Middle frontal gyrus (tissue), 1 donor: ENCODE measurements around the gene OCA2.

ENCODE experiments used
- DNase-seq: peaks from one replicate; pipeline ENCODE4 v3.0.0-alpha.2; 2015; ENCODE audit warnings: low spot score; ENCODE audit errors: extremely low spot score

OCA2 gene

GRCh38 chr15:27873828-27874227 lies 225.3 kb downstream of the OCA2 start:
- DNase-seq = no peak

DNA sequence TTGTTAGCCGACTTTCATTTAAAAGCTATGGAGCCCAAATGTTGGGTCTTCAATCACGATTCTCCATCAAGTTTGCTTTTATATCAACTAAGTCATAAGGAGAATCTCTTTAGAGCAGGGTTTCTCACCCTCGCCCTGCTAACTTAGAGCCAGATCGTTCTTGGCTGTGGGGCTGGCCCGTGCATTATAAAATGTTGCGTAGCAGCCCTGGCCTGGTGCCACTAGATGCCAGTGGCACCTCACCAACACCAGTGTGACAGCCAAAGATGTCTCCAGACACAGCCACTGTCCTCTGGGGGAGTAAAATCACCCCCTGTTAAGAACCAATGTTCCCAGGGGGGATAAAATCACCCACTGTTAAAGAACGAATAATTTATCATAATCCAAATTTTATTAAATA lies 226.1 kb downstream of the OCA2 start:
- no peak for DNase-seq

- DNase-seq = no peak
These were observed 226.8 kb downstream of the OCA2 start for GRCh38 chr15:27872355-27872754.

DNA sequence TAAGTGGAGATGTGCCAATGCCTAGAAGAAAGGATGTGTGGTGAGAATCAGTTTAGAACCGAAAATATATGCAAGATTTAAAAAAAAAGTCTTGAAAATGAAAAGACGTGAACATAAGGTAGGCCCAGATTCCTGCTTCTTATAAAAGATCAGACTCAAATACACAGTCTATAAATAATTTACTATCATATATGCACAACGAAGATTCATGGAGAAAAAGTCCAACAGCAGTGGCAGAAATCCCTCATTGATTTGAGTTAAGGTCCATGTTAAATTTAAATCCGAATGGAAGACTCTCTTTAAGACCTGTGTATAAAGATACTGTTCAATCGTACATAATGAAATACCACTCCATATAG lies 227.2 kb downstream of the OCA2 start:
- no peak for DNase-seq

GRCh38 chr15:27871078-27871901 lies 227.8 kb downstream of the OCA2 start:
- DNase-seq = no peak

- DNase-seq = no peak
These were observed 228.8 kb downstream of the OCA2 start for GRCh38 chr15:27870320-27870719.

- DNase-seq = no peak
These were observed 229.3 kb downstream of the OCA2 start for GRCh38 chr15:27869697-27870281.

GRCh38 chr15:27868828-27869404 lies 230.2 kb downstream of the OCA2 start:
- no peak for DNase-seq

GRCh38 chr15:27867861-27868260 lies 231.3 kb downstream of the OCA2 start:
- no peak for DNase-seq

DNA sequence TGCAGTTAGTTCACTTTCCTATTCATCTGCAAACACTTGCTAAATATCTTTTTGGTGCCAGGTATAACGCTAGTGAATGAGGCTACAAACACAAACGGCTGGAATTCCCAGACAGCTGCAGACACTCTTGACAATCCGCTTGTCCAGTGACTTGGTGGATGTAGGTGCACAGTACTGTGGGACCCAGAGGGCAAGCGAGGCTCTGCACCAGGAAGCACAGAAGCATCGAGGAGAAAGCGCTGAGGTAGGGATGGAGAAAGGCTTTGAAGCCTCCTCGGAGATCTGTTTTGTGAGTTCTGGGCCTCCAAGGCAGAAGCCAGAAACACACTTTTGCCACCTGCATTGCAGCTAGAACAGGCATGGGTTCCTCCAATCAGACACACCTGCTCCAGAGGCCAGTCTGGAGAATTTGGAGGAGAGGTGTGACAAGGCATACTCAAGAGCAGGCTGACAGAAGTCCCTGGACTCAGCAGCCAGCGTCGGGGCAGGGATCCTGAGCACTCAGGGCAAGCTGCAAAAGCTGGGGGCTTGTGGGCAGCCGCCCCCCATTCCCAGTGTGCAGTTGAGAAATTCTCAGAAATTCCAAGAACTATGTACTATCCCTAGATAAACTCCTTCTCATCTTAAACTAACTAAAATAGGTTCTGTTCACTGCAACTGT lies 232.5 kb downstream of the OCA2 start:
- no peak for DNase-seq

- DNase-seq = no peak
These were observed 233.2 kb downstream of the OCA2 start for GRCh38 chr15:27865926-27866325.

DNA sequence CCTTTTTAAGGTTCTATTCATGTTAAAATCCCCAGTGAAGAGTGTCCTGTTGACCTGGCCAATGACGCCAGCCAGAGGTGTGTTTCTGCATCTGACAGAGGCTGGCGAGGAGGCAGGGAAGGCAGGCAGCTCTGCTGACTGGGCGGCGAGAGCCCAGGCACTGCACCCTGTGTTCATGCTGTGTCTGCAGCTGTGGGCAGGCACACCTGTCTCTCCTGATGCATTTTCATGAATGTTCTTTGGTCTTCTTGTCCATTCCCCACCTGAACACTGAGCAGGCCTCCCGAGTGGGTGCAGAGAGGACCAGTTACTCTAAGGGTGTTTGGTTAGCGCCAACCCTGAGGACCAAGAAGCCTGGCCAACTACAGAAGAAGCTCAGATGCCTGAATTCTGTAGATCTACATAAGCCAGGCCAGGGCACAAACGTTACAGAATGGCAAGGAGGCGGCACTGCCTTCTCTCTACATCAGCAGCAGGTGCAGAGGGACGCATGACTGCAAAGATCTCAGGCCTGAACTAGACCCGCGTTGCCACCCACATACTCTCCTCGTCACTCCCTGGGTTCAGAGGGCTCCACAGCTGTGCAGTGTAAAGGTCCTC lies 233.7 kb downstream of the OCA2 start:
- DNase-seq = no peak

- no peak for DNase-seq
These were observed 234.4 kb downstream of the OCA2 start for GRCh38 chr15:27864719-27865118.

DNA sequence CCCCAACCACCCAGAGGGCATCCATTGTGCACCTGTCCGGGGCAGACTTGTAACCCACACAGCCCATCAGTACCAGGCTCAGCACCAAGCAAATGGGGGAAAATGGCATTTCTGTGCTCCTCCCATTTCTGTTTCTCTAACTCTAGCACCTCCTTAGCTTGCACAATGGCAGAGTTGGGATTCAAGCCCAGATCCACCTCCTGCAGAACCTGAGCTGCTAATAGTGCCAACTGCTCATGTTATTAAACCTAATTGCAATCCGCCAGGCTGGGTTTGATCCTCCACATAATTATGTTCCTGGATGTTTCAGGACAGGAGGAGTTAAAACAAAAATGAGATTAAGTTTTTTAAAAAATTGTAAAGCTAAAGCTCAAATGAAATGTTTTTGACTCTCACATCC lies 235.0 kb downstream of the OCA2 start:
- no peak for DNase-seq

DNA sequence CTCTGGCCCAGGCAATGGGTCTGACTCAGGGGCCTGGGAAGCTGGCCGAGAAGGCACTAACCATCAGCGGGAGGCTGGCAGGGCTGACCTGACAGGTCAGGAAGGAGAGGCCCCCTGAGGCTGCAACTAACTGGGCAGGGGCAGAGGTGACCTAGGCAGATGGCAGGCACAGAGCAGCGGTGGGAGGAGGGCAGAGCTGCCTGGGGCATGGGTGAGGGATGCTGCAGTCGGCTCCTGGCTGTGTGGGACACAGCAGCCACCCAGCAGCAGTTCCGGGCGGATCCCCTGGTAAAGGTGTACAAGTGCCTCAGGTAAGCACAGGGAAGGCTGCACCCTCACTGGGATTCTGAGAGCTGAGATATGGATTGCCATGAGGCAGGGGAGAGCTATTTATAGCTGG lies 236.1 kb downstream of the OCA2 start:
- no peak for DNase-seq

- DNase-seq = no peak
These were observed 237.9 kb downstream of the OCA2 start for GRCh38 chr15:27861171-27861570.

DNA sequence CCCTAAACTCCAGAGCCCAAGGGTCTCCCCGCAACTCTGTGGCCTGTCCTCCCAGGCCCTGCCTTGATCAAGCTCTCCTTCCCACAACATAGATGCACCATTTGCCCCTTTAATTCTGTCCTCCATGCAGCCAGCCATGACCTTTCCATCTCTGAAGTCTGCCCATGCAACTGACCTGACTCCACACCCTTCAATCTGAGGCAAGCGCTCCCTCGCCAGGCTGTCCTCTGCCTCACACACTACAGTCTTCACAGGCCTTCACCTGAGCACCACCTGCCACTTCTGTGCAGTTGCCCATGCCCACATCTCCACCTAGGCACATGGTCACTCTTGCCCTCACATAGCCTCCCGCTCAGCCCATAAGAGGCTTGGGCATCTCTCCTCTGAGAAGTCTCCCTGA lies 244.0 kb downstream of the OCA2 start:
- DNase-seq = no peak

DNA sequence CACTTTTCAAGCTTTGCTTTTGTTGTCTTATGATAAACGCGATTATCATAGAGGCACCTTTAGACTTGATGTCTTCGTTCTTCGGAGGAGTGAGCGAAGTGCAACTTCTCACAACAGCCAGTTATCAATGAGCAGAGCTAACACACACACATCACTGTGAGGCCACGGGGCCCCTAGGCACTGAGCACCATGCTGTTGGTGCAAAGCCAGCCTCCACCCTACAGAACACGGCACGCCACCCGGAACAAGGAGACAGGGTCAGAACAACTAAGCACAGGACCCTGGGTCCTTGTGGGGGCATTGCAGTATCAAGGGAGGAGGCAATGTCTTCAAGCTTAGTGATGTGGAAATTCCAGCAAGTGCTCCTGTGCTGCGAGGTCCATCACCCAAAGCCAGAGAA lies 244.5 kb downstream of the OCA2 start:
- DNase-seq = no peak

DNA sequence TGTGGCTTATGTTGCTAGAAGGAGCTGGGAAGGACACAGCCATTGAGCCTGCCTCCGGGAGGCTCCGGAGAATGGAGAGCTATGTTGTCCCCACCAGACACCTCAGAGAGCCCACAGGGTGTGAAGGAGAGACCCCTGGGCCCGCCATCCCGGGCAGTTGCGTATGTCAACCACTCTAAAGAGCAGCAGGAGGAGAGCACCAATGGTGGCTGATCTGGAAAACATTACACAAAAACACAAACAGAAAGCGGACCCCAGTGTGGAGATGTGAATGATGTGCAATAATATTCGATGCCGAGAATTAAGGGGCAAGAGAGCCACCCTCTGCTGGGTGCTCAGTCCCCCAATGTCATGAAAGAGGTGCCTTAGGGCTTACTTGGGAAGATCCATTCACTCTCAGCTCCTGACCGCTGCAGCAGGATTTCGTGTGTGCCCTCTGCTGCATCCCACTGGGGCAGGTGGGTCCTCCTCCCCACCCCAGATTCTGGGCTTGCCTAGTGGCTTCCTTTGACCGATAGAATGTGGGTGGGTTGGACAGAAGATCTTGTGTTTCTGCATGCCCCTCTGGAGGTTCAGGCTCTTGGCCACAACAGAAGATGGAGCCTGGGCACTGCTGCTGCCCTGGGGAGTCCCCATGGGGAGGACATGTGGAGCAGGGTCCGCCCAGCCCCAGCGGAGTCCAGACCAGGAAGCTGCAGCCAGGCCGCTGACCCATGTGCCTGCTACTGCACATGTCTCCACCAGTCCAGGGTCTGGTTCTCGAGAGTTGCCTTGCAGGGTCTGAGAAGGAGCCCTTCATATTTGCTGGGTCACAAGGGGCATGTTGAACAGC lies 245.3 kb downstream of the OCA2 start:
- no peak for DNase-seq

DNA sequence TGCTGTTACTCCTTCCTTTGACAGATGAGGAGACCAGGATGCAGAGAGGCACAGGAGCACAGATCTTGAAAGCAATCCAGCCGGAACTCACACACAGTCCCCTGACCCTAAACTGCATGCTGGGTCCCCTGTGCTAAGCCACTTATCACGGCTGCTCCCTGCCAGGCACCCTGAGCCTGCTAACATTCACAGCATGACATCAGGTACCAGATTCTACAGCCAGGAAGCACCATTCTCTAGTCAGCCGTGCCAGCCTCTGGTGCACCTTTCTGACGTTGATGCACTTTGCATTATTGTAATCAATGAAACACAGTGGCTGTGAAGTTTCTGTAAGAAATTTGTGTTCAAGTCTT lies 247.3 kb downstream of the OCA2 start:
- no peak for DNase-seq
